ENCODE measurements around the gene PITX2.

PITX2 gene

DNA sequence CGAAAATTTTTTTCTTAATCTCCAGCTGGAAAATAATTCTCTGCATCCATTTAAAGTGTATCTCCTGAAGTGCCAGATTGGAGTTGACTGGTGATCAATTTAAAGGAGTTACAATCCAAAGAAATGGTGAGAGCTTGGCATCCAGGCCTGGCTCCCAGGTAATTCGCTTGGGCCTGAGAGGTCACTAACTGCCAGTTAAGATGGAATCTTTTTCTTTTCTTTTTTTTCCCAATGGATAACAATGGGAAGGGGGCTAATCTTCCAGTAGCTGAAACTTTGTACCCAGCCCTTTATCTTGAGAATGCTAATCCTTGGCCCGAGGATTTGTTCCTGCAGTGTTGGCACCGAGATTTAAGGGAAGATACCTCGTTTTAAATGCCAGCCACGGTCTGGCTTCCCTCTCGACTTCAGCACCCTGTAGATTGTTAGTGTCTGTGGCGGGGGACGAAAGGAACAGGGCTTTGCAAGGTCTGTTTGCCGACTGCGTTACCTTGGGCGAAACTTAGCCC, 13.3 kb upstream of the PITX2 start:
- no peak for DNase-seq

DNA sequence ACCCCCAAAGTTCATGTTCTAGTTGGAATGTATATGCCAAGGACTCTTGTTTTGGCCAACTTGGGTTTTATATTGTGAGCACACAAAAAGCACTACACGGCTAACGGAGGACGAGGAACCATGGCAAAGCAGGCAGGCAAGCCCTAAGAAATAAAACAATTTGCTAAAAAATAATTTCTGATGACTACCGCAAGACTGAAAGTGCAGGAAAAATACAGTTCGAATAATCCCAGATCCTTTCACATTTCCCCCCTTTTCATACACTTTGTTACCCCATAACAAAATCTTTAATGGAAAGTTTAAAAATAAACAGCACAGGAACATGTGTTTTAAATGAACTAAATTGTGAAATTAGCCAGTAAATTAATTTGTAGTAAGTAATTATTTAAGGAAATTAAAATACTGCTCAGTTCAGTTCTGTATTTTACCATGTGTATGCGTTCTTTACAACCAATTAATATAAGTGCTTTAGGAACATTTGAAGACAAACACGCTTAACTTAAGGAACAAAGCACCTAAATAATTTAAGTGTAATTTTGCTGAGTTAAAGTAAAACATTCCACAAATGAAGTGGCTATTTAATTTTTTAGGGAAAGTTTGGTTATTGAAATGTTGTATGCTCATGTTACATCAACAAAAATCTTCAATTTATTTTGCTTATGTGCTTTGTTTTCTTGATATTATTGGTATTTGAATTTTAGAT, 12.4 kb upstream of the PITX2 start:
- no peak for DNase-seq

DNA sequence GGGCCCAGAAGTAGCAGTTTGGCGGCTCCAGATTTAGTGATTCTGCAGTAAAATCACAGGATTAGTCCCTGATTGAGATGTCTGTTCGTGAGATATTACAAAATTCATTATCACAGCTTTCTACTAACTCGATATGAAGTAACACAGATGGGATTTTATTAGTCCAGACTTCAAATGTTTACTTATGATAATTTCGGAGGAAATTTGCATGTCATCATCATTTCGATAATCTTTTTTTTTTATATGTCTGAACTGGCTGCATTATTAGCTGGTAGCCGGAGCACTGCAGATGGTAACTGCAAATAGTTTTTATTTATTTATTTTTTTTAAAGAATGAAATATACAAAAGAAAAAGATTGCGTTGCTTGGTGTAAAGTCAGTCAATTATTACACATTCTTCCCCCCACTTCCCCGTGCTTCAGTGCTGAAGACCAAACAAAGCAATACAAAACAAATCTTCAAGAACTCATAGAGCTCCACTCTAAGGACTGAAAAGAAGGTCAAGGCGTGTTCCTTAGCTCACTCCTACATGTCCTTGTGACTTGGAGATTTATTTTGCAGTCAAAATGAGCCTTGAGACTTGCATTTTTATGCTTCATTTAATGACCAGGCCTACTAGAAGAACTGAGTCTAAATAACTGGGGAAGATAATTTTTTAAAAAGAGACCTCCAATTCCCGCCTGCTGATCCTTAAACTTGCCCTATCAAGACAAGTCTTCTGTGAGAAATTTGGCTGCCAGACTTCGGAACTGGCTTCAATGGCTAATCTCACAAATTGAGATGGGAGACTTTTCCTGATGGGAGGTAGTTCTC, 11.7 kb upstream of the PITX2 start:
- no peak for DNase-seq

DNA sequence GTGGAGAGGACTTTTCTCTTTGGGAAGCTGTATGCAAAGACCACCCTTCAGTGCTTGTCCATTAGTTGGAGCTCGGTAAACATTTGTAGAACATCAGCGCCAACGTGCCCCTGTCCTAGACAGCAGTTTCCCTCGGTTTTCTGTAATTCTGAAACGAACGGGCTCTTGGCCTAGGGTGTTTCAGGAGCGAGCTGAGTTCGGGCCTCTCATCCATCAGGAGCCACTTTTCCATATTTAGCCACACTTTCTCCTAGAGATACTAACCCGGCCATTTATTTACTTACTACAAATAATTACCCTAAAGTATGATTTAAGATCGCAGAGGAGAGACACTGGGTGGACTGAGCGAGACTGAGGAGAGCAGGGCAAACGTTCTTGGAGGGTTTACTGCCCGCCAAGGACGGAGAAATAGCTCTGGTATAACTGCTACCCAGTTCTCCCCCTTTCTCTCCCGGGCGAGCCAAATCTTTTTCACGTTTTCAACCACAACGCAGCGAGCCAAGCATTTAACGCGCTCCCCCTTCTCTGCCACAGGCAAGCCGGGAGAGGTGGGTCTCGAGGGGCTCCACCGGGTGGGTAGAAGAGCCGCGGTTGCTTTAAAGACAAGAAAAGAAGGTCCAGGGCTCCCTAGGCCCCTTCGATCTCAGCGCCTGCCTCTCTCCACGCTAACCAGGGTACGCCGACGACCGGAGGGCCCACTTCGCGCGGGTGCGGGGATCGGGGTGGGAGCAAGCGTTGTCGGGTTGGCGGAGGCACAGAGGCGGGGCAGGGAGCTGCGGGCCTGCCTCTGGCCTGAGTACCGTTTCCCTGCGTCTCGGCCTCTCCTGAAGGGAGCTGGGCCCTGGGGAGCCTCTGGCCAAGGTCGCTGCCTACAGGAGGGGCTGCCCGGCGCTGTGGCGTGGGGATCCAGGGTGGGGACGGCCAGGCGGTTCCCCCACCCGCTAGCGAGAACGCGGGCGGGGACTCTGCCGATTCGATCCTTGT, 10.8 kb upstream of the PITX2 start:
- DNase-seq = no peak

DNA sequence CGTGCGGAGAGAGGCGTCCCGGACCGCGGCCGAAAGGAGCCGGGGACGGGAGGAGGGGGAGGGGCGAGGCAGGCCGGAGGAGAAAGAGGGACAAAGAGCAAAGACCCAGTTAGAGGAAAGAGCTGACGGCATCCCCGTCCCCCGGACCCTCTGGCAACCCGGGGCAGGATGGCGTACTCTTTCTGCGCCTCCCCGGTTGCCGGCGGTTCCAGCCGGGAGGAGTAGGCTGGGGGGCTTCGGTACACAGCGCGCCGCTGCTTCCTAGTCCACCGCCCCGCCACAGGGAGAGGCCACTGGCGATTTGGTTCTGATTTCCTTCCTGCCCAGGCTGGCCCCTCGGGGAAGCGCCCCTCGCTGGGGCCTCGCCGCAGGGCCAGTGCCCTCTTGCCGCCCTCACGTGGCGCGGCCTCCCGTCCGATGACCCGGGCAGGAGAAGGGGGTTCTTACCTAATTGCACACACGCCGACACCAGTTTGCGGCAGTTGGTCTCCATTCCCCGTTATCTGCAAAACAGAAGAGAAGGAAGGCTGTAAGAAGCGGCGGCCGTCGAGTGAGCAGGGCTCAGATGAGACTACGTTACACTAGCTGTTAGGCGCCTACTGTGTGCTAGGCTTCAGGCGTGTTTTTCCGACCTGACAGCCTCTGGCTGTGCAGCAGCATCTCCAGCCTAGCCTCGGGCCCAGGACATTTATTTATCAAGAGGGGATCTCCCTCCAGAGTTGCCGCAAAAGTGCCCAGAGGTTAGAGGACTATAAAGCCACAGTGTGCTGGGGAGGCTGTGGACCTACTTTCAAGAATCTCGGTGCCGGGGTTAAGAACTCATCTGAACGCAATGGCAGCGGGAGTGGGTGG, 9.9 kb upstream of the PITX2 start:
- DNase-seq = no peak

DNA sequence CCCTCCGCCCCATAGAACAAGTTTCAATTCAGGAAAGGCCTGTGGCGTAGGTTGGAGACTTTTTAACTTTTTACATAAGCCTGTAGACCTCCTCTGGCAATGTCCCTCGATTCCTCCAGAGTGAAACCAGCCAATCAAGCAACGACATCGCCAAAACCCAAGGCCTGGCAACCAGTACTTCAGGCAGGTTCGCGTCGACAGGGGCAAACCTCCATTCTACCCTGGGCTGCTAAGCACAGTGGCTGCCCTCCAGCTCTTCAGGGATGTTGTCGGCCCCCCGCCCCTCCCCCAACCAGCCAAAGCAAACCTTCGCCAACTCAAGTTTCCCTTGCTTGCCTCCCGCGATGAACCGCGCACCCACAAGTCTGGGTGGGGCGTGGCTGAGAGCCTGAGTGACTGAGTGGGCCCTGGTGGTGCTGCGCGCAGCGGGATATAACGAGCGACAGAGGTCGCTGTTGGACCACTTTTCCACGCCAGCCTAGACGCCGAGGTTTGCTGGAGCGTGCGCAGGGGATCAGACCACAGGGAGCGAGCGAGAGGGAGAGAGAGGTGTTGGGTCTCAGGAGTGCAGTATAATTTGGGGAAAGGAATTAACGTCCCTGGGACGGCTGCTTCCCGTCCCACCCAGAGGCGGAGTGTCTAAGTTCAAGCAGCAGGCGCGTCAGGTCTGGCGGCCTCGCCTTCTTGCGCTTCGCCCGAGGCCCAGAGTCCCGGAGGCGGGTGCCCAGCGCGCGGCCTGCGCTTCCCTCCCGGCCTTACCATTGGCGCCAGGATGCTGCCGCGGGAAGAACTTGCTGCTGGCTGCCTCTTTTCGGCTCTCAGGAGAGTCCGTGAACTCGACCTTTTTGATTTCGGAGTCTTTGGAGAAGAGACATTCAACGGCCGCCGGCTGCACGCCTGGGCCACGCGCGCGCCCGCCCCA, 9.0 kb upstream of the PITX2 start:
- DNase-seq = no peak

DNA sequence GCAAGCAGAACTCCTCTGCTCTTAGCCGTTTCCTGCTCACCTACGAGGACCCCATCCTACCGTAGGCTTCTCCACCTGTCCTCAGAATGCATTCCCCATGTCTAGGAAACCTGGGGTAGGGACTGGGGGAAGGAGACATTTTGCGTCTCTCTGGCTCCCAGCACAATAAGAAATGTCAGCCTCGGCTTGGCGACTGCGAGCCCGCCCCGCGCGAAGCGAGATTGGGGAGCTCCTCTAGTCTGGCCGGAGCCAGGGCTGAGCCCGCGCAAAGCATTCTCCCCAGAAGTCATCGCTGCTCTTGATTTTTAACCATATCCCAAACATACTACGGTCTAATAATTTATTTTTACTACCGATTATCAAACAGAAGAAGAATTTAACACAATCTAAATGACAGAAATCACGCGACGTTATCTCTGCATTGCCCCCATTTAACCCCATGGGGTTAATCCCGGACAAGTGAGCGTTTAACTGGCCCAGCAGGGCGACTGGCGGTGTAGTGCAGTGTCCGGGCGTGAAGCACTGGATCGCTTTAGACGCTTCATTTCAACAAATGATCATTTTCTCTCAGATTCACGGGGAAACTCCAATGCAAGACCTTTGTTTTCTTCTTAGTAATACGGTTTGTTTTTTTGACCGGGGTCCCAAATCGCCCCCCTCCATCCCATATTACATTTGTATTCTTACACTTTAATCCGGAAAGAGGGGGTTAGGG, 8.0 kb upstream of the PITX2 start:
- no peak for DNase-seq

DNA sequence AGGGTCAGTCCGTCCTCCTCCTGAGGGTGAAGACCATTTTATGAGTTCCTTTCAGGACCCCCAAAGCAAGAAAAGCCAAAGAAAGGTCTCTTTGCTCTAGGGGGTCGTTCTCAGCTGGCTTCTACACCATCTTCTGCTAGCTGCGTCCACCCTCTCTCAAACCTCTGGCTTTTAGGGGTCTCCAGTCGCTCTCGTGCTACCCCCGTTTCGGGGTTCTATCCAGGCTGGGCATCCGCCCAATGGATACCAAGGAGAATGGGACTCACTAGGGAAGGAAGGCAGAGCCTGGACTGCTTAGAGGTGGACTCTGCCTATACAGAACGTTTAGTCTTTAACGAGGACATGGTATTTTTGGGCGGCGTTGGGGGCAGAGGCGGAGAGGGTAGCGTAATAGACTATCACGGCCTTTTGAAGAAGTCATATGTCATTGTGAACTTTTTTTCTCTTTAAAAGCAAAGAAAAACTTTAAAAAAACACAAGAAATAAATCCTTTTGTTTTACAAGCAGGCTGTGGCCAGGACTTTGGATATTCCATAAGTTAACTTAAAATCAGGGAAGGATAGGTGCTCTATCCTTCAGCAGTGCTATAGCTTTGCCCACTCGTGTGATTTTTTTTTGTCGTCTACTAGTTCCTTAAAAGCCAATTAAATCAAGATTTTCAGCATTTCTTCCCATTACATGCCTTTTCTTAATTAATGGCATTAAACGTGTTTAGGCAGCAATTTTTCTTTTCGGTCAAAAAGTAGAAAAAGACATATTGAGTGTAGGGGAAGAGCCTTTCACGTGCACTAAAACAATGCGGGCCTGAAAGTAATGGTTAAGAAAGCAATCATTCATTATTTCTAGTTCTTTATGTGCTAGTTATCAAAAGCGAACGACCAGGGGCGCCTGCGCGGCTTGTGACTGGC, 7.2 kb upstream of the PITX2 start:
- no peak for DNase-seq

DNA sequence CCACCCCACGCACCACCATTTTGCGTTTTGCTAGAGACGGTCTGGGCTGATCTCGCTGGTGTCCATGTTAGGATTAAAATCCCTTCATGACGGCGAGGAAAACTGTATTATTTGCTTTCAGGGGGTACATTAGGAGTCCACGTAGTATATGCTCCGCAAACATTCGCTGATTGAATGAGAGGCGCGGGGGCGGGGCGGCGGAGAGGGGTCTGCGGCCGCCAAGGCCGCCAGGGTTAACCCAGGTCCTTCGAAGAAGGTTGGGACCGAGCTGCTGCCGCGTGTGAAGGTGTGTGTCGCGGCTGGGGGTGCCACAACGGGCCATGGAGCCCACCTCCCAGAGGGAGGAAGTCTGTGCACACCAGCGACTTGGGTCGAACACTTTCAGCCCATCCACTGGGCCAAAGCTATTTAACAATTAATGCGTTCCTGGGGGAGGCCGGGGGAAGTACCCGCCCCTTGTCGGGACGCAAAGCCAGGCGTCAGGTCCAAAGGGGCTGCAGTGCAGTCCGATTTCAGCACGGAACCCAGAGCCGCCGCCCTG, 6.4 kb upstream of the PITX2 start:
- no peak for DNase-seq

DNA sequence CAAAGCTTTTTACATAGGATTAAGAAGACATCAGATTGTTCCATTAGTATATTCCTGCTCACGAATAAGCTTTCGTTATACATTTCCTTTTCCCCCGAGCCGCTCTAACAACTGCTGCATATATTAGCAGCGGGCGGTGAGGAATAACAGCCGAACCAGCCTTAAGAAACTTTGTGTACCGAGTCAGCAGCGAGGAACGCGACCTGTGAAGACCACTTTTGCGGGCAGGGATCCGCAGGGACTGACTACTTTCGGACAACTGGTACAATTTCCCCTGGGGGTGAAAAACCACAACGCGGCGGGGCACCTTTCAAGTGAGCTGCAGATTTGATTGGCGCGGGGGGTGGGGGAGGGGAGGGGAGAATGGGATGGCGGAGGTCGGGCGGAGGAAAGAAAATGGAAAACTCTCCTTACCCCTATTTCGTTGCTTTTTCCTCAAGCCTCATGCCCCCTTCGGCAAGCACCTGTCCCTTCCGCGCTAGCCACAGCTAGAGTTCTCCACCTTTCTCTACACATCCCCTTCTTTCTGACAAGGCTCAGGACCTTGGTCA, 5.9 kb upstream of the PITX2 start:
- DNase-seq = no peak

DNA sequence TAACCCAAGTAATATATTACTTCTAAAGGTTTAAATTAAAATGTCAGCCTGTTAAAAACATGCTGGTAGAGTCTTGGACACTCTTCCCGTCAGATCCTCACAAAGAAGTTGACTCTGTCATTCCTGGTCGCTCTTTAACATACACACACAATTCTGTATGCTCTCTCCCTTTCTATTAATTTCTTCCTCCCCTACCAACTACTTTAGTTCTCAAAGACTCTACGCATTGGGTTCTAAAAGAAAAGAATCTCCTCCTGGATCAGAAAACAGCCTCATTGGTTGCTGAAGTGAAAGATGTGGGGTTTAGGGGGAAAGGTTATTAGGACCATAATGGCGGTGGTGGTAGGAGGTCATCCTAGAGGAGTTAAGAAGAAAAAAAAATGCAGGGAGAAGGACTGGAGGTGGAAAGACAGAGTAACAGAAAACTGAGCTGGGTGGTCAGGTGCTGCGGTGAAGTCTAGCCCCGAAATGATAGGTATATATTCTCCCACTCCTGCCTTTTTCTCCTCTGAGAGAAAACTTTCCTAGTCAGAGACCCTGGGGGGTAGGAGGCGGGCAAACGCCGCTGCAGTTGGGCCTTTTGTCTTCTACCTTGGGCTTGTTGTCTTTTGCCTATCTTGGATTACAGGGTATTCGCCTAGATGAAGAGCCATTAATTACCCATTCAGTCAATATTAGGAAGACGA, 5.2 kb upstream of the PITX2 start:
- DNase-seq = no peak

DNA sequence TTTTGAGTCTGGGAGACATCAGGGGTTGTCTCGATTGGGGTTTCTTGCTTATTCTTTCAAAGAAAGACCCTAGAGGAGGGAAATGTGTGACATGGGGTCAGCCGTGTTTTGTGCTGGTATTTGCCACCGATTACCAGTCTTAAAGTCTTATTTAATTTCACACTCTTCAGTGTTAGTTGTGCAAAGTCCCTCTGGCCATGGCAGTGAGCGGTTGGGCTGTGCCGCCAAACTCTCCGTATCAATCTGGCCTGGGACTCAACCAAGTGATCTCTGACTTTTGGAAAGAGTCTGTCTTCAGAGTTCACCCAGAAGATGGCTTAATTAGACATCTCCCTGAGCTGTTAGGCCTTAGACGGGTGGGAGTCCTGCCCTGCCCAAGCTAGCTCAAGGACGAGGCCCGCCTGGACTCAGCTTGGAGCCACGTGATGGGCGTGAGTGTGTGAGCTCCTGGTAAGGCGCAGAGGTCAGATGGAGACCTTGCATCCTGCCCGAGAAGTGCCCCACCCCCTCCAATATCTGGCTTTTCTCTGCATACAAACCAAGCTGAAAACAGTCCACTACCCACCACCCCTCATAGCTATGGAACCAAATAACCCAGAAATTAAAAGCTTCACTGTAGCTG, 3.8 kb upstream of the PITX2 start:
- DNase-seq = no peak

DNA sequence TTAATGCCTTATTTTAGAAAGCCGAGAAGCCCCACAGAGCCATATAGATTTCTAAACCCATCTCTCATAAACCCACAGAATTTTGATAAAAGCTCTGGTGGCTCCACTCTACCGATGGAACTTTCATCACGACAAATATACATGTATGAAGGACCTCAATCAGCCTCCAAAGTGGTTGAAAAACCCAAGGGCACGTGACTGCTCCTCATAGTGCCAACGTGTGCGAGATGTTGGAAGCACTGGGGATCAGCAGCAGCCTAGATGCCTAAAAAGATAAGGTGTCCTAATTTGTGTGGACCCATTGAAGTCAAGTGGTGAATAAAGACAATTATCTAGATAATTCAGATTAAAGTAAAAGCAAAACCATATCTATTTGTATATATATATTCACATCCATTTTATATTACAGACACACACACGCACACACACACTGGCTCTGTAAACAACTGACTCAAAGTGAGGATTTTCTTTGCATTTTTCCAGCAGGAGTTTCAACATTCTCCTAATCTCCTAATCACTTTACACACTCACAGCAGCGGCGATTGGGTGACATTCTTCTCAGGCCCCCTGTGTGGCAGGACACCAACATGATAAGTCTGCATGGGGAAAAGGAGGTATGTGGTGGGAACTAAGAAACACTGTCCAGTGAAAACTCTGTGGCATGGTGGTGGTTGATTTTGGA, 2.8 kb upstream of the PITX2 start:
- no peak for DNase-seq

DNA sequence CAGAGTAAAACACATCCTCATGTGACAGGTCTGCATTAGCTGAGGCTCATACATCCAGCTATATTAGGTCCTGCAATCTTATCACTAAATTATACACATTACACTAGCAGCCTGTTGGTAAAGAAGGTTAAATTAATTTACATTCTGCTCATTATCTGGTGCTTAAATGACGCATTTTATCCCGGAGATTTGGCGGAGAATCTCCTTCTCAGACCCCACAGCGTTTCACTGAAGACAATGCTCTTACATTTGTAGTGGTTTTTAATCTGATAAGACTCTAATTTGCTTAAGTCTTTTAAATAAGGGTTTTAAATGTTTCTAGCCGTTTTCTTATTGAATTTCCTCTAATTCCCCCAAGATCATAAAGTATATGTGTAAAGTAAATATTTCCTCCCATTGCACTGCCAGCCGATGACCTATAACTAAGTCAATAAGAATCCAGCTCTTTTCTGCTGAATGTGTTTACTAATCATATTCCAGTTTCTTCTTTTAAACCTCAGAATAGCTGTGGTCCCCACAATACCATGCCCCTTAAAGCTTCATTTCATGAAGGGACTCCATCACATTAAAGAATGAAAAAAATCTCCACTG, 2.1 kb upstream of the PITX2 start:
- no peak for DNase-seq

DNA sequence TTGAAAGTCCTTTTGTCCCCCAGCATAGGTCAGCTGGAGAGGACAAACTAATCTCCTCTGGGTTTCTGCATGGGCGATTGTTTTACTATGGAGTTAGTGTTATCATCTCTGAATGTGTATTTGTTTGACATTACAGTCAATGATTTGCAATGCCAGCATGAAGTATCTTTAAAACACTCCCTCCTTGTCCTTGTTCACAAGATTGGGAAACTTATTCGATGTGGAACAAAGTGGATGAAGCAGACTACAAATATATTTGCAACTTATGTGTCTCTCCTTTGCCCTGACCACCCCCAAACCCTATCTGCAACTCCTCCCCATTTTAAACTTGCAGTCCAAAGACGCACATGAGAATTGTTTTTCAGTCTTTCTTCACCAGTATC, 1.5 kb upstream of the PITX2 start:
- DNase-seq = no peak

DNA sequence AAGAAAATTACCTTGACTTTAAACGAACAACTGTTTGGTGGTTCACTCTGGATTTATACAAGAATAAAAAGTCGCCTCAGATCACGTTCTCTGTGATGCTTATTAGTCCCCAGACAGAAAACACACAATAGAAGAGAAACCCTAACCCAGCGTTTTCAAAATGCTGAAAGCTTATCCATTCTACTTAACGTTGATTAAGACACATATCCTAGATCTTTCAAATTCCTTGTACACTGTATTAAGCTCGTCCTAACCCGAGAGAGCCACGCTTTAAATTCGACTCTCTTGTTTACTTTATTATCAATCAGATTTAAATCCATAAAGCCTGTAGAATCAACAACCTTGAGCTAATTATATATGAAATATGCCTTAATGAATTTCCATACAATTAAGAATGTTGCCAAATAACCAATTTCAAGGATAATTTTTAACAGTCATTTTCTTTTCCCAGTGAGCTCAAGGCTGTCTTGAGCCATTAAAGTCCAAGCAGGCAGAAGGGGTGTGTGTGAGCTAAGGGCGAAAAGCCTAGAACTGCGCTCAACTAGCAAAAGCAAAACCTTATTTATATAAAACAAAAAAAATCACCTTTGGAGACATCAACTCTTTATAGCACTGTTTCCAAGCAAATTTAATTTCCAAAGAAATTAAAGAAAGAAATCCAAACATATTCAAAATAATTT, 981 bp upstream of the PITX2 start:
- no peak for DNase-seq
